Colon (tissue), 2 donors: ENCODE data around the gene GHRHR.

Experiments used
- FAIRE-seq: peaks from 2 replicates; lab custom pipeline; 2012; peaks lifted over from hg19 to GRCh38; lab: Jason Lieb, UNC
- donor health status: control.
- donor health status: control.

The GHRHR gene

DNA sequence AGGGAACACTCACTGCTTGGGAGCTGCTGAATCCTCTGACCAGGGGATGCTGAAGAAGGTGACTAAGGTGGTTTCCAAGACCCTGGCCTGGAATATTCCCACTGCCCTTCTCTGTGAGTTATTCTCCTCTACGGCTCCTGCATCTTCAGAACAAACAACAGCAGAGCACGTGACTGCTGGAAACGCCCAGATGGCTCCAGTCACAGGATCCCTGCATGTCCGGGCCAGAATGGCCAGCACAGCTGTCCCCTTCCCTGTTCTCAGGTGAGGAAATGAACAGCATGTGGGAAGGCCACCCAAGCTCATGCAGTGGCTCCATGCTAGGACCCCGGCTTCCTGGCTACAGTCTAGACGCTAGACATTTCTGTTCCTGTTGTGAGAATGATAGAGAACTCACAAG lies 43.1 kb downstream of the GHRHR start:
- FAIRE-seq, result no peak

DNA sequence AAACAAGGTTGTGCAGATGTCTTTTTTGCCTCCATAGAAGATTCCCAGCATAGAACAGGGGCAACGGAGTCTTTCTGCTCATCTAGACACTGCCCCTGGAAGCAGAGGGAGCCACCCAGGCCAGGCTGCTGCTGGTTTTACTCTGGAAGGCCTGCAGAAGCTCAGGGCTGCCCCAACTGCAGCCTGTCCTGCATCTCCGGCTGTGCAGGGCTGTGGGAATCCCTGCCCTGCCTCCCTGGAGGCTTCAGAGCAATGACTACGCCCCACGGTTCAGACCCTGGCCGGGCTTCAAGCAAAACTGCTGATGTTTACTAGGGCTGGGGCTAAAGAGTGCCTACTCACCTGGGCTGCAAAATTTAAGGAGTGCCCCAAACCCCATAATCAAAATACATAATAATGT lies 43.9 kb downstream of the GHRHR start:
- no peak for FAIRE-seq

DNA sequence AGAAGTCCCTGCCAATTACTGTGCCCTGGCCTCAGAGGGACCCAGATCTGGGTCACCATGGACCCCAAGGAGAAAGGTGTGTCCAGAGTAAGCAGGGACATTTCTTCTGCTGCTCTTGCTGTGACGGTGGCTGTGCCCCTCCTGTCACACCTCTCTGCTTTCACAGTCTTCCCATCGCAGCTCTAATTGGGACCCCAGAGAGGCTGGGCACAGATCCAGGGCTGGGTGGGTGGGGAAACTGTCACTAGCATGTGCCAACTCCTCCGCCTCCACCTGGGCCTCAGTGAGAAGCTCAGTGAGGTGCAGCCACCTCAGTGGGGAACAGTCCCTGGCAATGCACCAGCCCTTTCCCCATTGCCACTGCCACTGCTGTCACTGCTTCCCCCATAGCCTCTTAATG lies 51.1 kb downstream of the GHRHR start:
- no peak for FAIRE-seq

DNA sequence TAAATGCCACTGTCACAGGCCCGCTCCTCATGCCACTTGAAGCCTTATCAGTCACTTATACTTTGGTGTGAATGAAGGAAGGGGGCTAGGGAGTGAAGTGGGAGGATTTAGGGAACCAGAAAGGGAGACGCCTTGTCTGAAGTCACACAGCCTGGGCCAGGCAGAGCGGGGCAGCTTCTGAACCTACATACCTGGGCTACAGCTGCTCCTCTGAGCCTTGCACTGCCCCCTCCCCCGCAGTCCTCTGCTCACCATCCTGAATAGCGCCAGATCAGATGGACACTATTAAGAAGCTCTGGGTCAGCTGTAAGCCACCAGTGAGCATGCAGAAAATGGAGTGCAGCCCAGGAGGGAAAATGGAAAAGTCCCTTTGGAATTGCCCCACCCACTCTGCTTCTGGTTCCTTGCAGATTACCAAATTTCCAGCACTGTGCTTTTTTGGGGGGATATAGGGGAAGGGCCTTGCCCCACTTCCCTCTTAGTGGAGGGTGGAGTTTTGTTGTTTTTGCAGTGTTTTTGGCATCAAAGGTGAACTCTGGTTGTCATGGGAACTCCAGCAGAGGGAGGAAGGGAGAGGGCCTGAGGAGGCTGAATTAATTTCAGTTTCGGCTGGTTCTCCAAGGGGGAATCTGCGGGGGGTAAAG lies 53.4 kb downstream of the GHRHR start:
- no peak for FAIRE-seq

DNA sequence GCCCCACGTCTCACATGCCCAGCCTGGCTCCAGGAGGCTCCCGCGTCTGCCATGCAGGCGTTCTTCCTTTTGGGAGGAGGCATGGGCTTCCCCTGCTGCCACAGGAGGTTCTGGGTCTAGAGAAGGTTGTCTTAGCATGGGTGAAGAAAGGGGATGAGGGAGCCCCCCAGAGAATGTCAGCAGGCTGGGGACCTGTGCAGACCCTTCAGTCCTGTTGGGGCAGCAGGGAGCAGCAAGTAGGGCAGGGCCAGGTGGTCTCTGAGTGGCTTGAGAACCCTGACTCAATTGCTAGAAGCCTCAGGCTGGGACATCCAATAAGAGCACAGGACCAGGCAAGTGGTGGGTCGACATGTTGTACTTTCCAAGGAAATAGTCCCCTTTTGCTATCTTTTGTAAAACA lies 54.0 kb downstream of the GHRHR start:
- no peak for FAIRE-seq

DNA sequence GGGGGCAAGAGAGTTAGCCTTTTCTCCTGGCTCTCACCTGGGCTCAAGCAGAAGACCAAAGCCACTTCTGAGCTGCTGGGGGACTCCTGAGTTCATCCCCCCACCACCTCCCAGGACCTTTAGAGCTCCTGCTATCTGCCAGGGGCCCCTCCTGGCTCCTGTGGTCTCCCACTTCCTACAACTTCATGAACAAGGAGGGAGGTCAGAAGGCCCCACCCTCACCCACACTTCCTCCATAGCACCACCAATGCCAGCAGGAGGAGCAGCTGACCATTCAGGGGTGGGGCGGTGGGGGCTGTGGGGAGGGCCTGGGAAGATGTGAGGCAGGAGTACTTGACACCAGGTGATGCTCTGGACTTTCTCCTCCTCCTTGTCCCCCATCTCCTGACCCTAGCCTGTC lies 55.8 kb downstream of the GHRHR start:
- no peak for FAIRE-seq

DNA sequence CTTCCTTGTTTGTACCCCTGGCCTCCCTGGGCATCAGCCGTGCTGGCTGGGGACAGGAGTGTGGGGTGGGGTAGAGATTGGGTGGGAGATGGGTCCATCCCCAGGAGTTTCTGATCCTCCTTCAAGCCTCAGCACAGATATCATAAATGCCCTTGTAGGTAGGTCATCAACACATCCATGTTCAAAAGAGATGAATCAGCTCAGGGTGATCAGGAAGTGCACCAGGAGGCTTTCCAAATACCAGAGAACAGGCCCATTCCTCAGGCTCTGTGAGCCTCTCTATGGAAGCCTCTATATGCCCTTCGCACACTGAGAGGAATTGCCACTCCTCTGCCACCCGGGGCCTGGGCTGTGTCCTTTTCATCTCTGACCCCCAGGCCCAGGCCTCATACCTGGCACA lies 56.4 kb downstream of the GHRHR start:
- no peak for FAIRE-seq

DNA sequence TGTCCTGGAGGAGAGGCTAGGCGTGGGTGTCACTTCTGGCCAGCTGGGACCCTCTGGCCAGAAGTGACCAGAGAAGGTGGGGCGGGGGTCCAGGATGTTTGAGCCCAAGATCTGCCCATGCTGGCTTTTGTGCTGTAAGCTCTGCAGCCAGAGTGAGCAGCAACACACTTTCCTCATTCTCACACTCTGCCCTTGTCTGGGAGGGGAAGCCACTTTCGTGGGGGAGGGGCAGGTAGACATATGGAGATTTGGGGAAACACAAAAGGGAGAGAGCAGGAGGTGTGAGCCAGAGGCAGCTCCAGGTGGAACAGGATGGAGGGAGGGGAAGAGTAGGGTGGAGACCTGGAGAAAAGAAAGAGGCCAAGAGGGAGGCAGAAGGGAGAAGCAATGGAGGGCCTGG lies 56.9 kb downstream of the GHRHR start:
- no peak for FAIRE-seq

DNA sequence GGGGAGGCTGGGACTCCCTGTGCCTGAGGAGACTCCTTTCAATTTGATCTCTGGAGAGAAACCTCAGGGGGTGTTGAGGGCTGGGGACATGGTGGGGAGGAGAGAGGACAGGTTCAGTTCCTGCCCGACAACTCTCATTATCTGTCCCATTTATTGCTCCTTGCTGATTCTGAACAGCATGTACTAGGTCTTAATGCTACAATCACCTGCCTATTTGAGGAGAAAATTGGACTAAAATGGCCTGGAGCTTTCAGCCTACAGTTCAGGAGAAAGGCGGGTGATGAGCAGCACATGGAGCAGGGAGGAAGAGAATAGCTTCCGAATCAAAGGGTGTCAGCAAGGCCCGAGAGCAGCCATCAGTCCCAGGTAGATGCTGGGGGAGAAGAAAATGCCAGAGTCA lies 58.4 kb downstream of the GHRHR start:
- FAIRE-seq, result no peak

DNA sequence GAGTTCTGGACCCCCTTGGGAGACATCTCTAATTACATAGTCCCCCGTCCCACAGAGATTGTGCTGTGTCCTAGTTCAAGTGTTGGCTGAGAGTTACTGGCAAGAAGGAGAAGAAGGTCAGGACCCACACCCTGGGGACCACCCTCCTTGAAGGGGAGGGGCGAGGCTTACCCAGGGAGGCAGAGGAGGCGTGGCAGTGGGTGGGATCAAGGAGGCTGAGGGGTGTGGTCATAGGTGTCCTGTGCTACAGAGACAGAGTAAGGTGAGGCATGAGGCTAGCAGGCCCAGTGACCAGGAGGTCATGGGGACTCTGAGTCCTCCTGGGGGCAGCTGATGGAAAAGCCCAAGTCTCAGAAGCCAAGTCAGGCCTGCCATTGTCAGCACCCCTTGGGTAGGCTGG lies 59.0 kb downstream of the GHRHR start:
- FAIRE-seq, result no peak

DNA sequence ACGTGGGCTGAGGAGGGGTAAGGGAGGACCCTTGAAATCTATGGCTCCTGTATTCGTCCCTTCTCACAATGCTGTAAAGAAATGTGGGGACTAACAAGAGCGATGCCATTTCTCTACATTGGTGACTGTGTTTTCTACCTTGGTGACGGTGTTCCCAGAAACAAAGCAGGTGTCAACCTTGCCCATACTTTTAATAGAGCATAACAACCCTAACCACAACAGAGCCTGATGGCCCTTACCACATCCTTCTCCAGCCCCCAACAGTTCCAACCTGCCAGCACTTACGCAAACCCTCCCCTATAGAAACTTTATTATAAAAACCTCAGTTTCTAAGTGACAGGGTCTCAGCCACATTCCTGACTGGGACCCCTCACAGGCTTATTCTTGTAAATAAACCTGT lies 60.1 kb downstream of the GHRHR start:
- FAIRE-seq, result no peak

DNA sequence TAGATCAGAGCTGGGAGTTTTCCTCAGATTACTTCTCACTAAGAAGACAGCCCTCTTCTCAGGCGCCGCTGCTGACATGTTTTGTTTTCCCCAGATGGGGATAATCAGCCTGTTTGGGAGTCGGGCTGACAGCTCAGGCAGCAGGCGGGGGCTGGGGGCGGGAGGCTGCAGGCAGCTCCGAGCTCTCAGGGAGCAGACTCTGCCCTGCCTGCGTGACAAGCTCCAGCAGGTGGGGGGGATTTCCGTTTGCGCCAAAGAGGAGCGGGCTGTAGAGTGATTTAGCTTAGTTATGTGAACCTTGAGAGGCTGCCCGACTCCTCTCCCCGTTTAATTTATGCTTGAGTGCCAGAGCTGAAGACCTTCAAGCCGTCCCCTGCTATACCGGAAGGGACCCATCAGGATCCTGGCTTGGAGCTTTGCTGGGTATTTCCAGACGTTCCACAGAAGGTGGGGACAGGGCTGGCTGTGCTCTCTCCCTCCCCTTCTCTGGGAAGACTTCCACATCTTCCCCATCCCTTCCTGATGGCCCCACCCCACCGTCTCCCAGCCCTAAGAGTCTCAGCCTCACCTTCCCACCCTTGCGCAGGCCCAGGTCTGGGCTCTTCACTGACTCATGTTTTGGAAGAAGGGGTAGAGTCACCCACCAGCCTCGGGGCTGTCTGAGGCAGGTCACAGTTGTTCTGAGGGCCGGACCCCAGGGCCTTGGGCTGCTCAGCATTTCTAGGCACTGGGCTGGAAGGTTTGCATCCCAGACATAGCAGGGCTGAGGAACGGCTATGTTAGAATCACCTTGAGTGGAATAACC lies 63.6 kb downstream of the GHRHR start:
- FAIRE-seq, result no peak

DNA sequence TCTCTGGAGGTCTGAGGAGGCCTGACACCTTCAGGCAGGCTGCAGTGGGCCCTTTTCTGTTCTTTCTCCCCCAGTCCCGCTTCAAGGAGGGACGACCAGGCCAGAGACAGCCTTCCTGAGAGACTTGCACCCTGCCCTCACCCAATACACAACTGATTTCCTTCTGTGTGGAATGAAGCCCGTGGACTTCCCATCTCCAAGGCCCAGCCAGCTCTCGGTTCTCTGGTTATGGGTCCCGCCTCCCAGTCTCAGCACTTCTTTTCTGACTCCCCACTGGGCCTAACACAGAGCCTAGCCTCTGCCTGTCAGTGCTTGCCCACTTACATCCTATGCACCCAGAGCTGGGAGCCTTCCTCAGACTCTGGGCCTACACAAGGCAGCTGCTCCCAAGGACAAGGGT lies 64.3 kb downstream of the GHRHR start:
- no peak for FAIRE-seq

DNA sequence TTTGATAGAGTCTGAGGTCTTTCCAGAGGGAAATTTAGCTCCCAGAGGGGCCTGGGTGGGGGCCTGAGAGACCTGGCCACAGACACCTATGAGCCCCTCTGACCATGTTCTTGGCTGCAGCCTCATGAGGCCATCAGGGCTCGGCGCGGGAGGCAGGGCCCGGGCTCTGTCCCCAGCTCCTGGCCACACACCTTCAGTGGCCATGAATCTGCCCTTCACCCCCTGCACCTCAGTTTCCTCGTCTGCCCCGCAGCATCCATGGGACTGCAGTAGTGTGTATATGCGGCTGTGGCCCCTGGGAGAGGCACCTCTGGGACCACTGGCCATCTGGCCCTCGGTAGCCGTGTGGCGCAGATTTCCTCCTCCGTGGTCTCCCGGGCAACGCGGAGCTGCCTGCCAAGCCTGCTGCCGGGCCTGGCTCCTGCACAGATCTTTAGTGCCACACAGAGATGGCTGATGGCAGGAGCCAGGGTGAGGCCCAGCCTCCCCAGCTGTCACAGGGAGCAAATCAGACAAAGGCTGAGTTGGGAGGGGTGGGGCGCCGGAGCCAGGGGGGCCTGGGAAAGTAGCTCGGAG lies 64.8 kb downstream of the GHRHR start:
- FAIRE-seq, result no peak
